ENCODE results near the gene LIPC. TPM values are rescaled to one million over a fixed set of nuclear protein-coding genes. Genes with fewer than 3 reads are reported as not detected.
A peak's percentile ranks its signal among the peaks of the same experiment; 100 is the strongest.

The LIPC gene
- total RNA-seq, 1 experiment from 2014 or later = 0.40 TPM

DNA sequence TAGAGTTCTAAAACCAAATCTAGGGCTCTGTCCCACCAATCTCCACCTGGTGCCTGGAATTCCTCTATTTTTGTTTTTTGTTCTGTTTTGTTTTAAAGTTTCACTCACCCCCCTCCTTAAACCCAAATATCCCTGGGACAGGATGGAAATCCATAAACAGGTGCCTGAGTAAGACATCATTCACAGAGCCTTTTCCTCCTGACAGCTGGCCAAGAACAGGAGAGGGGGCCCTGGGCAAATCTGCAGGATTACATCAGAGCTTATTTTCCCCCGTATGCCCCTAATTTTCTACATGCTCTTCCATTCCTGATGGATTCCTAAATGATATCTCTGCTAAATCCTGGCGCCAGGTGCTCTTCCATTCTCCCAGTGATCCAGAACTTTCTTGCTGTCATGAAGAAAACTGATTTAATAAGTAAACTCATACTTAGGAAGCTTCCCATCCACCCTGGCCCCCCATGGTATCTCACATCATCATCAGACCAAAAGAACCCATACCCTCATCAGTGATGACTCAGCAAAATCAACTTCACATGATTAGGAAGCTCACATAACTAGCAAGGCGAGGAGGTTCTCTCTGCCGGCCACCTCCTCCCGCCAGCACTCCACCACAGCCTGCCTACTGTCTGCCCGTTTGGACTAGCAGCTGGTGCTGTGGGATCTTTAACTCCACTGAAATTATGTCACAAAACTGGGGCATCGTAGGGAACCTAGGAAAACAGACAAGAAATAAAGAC, 61.0 kb downstream of the LIPC start:
- DNase-seq (ENCODE audit: low read depth) = peak; percentile 56

DNA sequence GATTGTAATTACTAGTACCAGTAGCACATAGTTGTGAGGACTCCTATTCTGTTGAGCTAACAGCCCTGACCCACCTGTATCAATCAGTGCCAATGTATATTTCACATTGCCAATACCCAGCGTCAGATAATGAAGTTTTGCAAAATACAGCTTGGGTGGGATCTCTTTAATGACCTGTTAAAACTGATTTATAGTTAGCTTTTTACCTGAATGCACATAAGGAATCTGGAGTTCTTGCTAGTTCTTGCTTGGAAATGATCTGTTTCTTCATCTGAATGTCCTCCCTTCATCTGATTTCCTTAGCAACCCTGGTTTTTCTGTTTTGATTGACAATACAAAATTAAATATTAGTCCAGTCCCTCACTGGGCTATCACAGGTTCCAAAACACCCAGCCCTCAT, 62.8 kb downstream of the LIPC start:
- no peak for DNase-seq (ENCODE audit: low read depth)

DNA sequence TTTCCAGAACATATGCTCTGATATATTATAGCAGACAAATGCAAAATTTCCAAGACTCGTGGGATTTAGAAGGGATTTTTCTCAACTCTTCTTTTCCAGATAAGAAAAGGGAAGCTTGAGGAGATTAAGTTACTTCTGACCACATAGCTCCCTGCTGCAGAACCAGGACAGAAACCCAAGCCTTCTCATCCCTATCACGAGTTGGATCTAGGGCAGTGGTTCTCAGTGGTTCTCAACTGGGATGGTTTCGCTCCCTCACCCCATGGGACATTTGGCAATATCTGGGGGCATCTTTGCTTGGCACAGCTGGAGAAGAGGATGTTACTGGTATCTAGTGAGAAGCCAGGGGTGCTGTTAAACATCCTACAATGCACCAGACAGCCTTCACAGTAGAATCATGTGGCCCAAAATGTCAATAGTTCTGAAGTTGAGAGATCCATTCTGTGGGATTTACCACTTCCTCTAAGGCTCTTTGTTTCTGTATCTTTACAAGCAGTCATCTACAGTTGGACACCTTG, 64.2 kb downstream of the LIPC start:
- no peak for DNase-seq (ENCODE audit: low read depth)

DNA sequence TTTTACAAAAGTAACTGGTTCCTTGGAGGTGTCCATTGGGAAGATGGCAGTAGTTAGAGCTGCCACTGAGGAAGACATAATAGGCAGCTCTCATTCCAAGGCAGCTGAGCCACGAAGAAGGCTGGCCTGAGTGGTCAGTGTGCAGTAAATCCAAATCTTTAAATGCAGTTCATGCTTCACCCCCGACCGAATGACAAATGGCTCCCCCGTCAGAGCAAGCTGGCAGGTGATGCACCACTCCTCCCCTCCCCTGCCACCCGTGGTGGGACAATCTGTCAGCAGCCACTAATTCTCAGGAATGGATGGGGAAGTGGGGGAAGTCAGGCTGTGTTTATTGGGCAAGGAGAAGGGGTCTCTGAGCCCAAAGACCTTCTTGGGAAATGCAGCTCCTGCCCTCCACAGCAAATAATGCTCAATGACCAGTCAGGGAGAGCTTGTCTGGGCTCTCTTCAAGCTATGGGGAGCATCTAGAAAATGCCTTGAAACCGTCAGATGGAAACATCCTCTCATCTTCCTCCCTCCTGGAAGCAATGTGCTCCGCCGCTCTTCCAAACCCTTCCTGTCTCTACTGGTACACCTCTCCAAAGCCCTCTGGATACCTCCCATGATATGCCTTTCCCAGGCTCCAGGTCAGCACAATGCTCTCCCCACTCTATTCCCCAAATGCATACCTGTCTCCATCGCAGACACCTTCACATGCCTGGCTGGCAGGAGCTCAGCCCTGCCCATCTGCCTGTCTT, 65.4 kb downstream of the LIPC start:
- no peak for DNase-seq (ENCODE audit: low read depth)

DNA sequence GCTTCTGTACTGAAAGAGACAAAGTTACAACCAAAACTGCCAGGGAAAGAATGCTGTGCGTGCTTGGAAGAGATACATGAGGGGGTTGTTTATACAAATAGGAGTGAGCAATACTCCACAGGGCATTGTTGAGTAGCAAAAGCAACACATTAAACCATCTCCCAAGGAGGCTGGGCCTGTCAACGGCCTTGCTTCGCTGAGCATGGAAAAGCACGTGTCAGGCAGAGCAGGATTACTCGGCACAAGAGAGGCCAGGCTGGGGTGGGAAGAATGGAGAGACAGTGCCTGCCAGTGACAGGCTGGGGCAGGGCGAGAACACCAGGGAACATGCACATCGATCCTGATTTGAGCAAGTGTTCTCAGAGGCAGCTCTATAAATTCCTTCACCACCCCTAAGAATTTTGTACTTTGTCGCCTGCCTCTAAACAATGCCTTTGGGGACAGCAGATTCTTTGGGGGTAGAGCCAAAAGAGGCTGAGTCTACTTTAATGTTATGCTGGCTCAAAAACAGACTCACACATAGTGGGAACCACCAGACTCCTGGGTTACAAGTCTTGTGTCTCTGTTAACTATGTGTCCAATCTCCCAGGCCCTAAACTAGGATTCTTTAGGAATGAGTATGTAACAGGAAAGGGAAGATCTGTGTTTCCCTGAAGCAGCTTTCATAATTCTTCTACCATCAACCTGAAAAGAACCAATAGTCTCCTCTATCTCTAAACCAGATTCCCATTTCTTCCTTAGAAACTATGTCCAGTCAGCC, 67.2 kb downstream of the LIPC start:
- peak; percentile 89 for DNase-seq (ENCODE audit: low read depth)

DNA sequence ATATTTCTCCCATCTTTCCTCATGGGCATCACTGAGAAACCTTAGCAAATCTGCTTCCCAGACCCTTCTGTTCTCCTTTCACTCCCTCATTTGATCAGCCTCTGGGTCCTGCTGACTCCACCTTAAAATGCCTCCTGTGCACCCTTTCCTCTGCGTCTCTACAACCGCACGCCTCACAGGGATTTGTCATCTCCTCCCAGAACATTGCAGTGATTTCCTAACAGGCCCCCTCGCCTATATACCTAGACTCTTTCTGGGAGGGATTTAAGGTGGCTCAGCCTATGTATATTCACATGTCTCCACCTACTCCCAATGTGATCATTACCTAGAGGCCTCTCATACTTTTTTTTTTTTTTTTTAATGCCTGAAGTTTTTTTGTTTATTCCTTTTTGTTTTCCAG, 69.2 kb downstream of the LIPC start:
- no peak for DNase-seq (ENCODE audit: low read depth)

DNA sequence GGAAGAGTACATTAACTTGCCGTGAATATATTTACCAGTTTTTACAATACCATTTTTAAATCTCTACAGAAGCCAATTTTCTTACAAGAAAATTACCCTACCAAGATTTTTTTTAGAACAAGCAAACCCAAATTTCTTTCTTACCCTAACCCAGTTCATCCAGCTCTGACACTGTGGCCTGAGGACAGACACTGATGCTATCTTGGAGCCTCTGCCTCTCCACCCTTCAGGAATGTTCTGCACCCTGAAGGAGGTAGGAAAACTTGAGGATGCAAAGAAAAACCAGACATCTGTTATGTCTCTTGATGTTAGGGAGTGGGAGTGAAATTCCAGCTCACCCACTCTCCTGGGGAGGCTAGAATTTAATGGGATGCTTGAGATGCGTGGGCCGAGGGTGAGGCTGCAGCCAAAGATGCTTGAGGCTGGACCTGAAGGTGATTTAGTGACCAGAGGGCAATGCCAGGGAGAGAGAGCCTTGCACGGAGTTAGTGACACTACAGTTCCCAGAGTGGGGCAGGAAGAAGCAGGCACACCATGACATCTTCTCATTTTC, 69.9 kb downstream of the LIPC start:
- DNase-seq (ENCODE audit: low read depth) = no peak

DNA sequence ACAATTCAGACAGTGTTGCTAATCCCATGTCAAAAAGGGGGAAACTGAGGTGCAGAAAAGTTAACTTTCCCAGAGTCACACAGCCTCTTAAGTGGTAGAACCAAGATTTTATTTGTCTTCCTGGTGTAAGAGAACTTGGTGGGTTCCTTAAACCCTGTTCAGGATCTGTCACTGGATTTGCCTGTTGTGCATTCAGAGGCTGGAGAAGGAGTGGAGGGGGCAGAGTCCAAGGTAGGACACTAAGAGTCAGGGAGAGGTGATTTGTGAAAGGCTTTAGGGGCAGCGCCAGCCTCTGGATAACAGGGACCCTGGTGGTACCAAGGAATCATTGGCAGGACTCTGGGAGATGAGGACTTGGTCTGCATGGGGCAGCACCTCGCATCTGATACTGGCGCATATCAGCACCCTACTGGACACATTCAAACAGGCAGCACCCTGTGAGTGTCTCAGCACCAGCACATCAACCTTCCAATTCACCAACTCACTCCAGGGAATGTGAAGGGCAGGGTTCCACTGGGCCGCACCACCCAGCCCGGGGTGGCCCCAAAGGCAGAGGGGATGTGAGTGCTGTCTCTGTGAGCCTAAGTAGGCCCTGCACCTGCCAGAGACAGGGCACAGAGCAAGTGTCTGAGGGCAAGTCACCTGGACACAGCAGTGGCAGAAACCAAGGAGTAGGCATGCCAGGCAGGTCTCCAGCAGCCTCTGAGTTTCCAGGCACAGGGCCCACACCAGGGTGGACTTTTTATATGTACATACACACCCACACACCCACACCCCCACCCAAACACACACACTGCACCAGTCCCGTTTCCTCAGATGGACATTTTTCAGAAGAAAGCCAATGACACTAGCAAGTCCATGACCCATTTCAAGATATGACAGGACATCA, 71.6 kb downstream of the LIPC start:
- DNase-seq (ENCODE audit: low read depth) = no peak

DNA sequence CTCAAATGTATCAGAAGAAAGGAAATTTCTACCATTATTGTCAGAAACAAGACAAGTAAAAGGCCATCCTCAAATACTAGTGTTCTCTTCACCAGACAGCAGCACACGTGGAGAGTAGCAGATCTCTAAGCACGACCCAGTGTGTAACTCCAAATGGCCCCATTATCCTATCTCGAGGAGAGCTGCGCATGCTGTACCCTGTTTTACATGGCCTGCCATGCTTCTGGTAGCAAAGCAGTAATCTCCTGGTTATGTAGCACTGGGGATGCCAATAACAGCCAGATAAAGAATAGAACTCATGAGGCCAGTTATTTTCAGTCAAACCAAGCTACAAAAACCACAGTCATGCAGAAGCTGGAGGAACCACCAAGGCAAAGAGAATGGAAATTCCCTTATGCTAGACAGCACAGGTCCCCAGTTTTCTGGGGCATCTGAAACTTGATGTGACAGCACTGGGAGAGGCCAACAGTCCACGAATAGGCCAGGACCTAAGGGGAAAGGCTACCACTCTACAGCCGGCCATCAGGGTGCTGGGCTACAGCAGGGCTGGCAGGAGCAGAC, 73.0 kb downstream of the LIPC start:
- no peak for DNase-seq (ENCODE audit: low read depth)

DNA sequence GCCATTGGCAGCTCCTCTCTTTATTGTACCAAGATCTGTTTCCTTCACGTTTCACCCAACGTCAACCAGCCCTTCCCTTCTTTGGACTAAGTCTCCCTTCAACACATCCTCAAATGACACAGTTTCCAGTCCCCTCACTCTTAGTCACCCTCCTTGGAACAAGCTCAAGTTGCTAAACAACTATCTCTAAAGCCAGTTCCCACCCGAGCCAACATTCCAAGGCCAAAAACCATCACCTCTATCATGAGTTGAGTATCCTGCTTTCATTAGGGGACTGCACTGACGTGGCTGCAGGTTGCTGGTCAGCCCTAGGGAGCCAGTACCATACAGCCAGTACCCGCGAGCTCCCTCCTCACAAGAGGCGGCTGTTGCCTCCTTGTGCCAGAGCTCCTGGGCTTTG, 73.8 kb downstream of the LIPC start:
- DNase-seq (ENCODE audit: low read depth) = no peak

DNA sequence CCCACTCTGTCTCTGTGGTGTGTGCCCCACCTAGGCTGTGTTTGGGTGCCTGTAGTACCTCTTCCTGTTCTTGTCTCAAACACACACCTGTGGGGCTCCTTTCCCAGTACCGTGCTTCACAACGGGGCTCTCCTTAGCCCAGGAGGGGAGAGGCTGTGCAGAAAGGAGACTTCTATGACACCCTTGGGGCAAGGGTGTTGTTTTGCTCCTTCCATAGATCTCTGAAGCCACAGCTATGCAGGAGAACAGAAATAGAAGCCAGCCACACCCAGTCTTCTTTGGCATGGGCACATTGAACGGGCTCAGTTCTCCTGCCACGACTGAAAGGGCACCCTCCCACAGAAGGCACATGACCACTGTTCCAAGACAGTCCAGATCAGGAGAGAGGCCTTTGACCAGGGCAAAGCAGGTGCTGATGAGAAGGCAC, 74.3 kb downstream of the LIPC start:
- DNase-seq (ENCODE audit: low read depth) = no peak

DNA sequence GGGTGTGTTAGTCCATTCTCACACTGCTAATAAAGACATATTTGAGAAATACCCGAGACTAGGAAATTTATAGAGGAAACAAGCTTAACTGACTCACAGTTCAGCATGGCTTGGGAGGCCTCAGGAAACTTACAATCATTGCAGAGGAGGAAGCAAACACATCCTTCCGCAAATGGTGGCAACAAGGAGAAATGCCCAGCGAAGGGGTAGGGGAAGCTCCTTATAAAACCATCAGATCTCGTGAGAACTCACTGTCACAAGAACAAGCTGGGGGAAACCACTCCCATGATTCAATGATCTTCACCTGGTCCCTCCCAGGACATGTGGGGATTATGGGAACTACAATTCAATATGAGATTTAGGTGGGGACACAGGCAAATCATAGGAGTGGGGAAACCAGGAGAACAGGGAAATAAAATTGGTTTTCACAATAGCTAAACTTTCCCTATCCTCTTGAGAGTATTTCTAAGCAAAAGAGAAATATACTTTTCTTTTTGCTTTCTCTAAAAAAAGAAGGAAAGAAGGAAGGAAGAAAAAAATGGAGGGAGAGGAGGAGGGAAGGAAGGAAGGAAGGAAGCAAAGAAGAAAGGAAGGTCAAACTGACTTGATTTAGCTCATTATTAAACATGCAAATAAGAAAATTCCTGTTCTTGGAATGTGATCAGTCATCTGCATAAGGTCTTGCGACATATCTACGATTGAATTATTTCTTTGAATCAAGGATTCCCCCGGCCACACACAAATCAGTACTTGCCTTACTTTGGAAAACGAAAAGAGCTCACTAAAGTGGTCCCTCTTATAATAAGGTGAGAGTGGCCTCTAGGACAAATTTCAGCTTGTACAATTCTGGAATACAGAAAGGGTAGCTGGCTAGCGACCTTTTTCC, 75.2 kb downstream of the LIPC start:
- DNase-seq (ENCODE audit: low read depth) = no peak

DNA sequence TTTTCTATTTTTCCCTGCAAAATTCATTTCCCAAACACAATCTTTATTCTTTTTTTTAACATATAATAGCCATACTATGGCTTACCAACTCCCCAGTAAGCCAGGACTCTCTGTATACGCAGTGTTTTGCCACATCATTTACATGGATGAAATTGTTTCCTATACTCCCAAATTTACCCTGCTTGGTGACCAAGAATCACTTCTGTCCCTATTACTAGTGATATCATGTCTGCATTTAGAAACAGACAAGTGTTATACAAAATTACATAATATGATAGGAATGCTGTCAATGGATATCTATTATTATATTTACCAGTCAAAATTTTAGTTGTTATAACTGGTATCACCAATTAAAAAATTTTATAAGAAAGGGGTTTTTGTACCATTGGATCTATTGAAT, 77.8 kb downstream of the LIPC start:
- DNase-seq (ENCODE audit: low read depth) = no peak

DNA sequence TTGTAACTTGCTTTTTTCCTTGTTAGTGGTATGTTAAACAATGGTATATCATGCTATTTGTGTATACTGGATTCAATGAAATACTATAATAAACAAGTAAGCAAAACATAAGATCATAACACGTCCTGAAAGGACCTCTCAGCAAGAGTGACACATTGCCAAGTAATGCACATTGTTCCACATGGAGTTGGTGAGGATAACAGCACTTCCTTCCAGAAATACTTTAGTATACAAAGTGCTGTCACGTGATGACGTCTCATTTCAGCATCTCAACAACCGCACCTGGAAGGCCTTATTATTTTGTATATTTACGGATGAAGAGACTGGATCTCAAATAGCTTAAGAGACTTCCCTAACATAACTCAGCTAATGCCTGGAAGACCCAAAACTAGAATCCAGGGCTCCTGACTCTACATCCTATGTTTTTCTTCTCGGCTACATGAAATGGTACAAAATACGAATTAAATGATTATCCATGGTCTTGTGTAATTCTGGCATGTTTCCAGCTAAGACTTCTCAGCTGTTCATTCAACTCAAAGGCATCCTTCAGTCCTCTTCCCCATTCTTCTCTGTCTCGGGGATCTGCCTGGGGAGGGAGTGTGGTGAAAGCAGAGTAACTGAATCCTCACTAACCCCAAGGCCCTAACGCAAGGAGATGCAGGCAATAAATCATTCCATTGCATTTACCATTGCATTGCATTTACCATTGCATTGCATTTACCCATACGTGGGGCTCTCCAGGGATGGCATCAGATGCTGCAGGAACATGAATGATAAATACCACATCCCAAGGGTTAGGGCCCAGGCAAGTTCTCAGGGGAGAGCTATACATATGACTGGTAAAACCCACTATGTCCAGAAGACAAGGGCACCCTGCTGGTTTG, 79.2 kb downstream of the LIPC start:
- DNase-seq (ENCODE audit: low read depth) = peak; percentile 85

DNA sequence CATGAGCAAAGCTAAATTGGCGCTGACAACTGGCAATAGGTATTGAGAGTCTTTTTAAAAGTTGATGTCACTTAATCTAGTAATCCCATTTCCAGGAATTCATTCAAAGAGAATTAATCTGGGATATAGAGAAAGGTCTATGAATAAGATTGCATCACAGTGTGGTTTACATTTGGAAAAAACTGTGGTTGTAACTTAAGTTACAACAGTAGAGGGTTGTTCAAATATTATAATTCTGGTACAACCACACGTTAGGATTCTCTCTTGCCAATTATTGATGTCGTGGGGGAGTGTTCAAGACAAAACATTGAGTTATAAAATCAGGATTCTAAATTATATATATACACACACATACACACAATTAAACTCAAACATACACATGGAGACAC, 79.8 kb downstream of the LIPC start:
- peak; percentile 55 for DNase-seq (ENCODE audit: low read depth)

DNA sequence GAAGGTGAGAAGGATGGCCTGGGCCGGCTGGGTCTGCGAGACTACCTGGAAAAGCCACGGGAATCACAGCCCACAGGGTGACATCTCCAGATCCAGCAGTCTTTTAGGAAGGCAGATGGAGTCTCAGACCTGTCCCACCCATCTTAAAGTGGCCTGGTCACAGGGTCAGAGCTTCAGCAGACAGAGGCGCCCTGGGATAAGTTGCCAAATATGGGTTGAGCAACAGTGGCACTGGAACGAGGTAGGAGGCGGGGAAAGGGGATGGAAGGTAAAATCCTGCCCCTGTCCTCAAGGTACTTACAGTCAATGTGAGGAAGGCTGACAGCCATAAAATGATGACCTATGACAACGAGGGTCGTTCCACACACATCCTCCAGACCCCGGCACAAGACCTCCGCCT, 80.7 kb downstream of the LIPC start:
- no peak for DNase-seq (ENCODE audit: low read depth)

DNA sequence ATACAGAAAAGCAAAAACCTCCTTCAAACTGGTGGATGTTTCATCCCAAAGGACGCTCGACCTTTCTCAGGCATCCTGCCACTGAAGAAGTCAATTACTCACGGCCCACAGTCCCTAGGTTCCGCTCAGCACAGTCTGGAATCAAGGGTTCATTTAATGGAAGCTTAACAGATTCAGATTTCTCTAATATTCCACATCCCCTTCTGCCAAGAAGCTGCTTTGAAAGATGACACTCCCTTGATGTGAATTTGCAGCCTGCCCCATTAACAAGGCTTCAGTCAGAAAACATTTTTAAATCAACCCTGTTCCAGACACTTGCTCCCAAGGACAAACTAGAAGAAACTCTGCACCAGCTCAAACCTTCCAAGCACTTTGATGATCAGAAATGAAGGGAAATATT, 81.2 kb downstream of the LIPC start:
- no peak for DNase-seq (ENCODE audit: low read depth)

DNA sequence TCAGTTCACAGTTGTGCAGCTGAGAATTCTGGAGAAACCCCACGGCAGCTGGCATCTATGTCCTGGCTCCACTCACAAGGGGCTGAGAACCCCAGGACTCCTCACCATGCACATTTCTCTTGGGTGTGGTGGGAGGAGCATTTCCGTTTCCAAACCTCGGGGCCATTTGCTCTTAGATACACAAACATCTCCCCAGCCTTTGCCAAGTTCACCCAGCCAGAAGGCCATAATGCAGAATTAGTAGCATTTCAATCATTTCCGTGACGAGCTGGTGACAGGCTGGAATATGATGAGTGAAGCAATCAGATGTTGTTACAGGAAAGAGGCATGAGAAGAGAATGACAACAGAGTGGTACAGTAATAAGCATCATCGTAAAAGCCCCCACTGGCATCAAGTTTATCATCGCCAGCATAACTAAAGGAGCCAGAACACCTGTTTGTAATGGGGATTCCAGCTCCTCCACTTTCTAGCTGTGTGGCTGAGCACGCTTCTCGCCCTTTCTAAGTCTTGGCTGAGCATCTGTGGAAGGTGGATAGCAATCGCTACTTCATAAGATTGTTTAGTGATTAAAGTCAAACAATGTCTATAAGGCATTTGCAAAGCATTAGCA, 82.0 kb downstream of the LIPC start:
- no peak for DNase-seq (ENCODE audit: low read depth)
